ENCODE data around the gene PTPRD.

The PTPRD gene

GRCh38 chr9:8390571-8390970 lies 2222.2 kb downstream of the PTPRD start:
- no peak for DNase-seq

- no peak for DNase-seq
These were observed 2223.3 kb downstream of the PTPRD start for GRCh38 chr9:8389531-8389930.

- DNase-seq: no peak
These were observed 2224.7 kb downstream of the PTPRD start for GRCh38 chr9:8388132-8388531.

GRCh38 chr9:8384091-8384490 lies 2228.7 kb downstream of the PTPRD start:
- DNase-seq: no peak

GRCh38 chr9:8382777-8383527 lies 2229.8 kb downstream of the PTPRD start:
- DNase-seq: no peak

GRCh38 chr9:8382266-8382665 lies 2230.5 kb downstream of the PTPRD start:
- no peak for DNase-seq

GRCh38 chr9:8381601-8382000 lies 2231.2 kb downstream of the PTPRD start:
- no peak for DNase-seq

- no peak for DNase-seq
These were observed 2238.3 kb downstream of the PTPRD start for GRCh38 chr9:8374471-8374870.

GRCh38 chr9:8371686-8372085 lies 2241.1 kb downstream of the PTPRD start:
- no peak for DNase-seq

GRCh38 chr9:8366161-8366926 lies 2246.5 kb downstream of the PTPRD start:
- DNase-seq: no peak

GRCh38 chr9:8365466-8366160 lies 2247.2 kb downstream of the PTPRD start:
- DNase-seq: no peak

- DNase-seq: no peak
These were observed 2247.8 kb downstream of the PTPRD start for GRCh38 chr9:8365029-8365428.

- DNase-seq: no peak
These were observed 2248.6 kb downstream of the PTPRD start for GRCh38 chr9:8364026-8364752.

GRCh38 chr9:8362250-8362649 lies 2250.6 kb downstream of the PTPRD start:
- DNase-seq: no peak

GRCh38 chr9:8361364-8361763 lies 2251.4 kb downstream of the PTPRD start:
- DNase-seq: no peak

- DNase-seq: no peak
These were observed 2256.4 kb downstream of the PTPRD start for GRCh38 chr9:8356406-8356805.

GRCh38 chr9:8351436-8351835 lies 2261.4 kb downstream of the PTPRD start:
- no peak for DNase-seq

- no peak for DNase-seq
These were observed 2262.9 kb downstream of the PTPRD start for GRCh38 chr9:8349901-8350300.

- no peak for DNase-seq
These were observed 2263.4 kb downstream of the PTPRD start for GRCh38 chr9:8349376-8349775.

GRCh38 chr9:8348756-8349155 lies 2264.0 kb downstream of the PTPRD start:
- DNase-seq: no peak

- no peak for DNase-seq
These were observed 2266.5 kb downstream of the PTPRD start for GRCh38 chr9:8346296-8346695.

- no peak for DNase-seq
These were observed 2273.9 kb downstream of the PTPRD start for GRCh38 chr9:8338767-8339510.
